Adrenal gland (tissue), 5 donors: ENCODE results near the gene RTP5.

Experiments
- POLR2A ChIP-seq, 2 donors: fragments of 450-650 bp; IDR thresholded peaks; one replicate each; pipeline ENCODE4 v1.6.1; 2017; ENCODE audit warnings: antibody characterized with exemption in 2 of 2, mild to moderate bottlenecking in 2 of 2, moderate library complexity in 1 of 2
- TF ChIP-seq, protein P1 (sequence below), 6 experiments: fragments of 450-650 bp in 4 of 6; fragments of 200-600 bp in 2 of 6; sonication (generic) in 1 of 6; IDR thresholded peaks; 1 replicate in 5 of 6; 2 replicates in 1 of 6; pipeline versions ENCODE4 v1.5.1 to v1.8.0; 2016 to 2021; ENCODE audit warnings: antibody characterized with exemption in 6 of 6, mild to moderate bottlenecking in 2 of 6, moderate library complexity in 1 of 6
- donor health status: DM: no; HTN: no; CAD: no.

DNA sequence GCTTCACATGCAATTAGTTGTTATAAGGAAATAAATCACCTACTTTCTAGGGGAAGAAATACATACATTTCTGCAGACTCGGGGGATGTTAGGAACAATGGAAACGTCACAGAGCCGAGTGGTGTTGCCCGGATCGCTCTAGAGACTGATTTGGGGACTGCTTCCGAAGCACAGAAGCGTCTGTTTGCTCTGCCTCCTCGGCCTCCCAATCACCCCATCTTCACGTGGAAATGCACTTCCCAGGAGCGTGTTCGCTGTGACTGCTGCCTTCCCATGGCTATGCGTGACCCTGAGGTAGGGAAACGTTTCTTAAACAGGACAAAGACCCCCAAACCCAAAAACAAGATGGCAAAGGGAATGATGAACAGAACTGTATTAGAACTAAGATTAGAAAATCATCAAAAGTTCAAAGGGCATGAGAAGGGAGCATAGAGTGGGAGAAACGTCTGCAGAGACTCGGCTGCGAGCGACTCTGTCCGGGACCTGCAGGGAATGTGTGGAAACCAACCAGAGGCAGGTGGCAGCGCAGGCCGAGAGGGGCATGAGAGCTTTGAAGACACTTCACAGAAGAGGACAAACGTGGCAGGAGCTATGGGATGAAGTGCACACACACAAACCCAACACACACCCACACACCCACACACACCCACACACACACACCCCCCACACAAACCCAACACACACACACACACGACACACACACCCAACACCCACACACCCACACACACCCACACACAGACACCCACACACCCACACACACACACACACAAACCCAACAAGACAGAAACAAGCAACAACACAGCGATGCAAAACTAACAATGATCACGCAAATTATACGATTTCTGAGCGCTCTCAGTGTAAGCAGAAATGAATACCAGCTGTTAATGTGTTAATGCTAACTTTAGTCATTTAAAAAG is 41.3 kb downstream of the RTP5 start:
- TF ChIP-seq, protein P1, sequence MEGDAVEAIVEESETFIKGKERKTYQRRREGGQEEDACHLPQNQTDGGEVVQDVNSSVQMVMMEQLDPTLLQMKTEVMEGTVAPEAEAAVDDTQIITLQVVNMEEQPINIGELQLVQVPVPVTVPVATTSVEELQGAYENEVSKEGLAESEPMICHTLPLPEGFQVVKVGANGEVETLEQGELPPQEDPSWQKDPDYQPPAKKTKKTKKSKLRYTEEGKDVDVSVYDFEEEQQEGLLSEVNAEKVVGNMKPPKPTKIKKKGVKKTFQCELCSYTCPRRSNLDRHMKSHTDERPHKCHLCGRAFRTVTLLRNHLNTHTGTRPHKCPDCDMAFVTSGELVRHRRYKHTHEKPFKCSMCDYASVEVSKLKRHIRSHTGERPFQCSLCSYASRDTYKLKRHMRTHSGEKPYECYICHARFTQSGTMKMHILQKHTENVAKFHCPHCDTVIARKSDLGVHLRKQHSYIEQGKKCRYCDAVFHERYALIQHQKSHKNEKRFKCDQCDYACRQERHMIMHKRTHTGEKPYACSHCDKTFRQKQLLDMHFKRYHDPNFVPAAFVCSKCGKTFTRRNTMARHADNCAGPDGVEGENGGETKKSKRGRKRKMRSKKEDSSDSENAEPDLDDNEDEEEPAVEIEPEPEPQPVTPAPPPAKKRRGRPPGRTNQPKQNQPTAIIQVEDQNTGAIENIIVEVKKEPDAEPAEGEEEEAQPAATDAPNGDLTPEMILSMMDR (IDR thresholded peaks at IDR 0.05): no peak
- no peak for TF ChIP-seq POLR2A (IDR thresholded peaks at IDR 0.05)
